HepG2 (cell line): ENCODE results near the gene CEBPA. TPM values are rescaled to one million over a fixed set of nuclear protein-coding genes. Genes with fewer than 3 reads are reported as not detected.
A peak's percentile ranks its signal among the peaks of the same experiment; 100 is the strongest.

Experiments
- ATAC-seq: fragments of 200-7000 bp; cut with Tn5 transposase; 3 replicates; pipeline ENCODE4 v1.9.1; 2020; ENCODE audit warnings: mild to moderate bottlenecking, moderate library complexity
- BruUV-seq: library from RNA; stranded (reverse); fragments of 400-500 nt; replicated peaks from 2 replicates; lab custom pipeline; 2021; lab: Mats Ljungman, UMichigan
- CTCF ChIA-PET: fragments of 300-600 bp; formaldehyde crosslinking; extraction: SDS; loops from one replicate; lab custom pipeline; 2021; ENCODE audit warnings: low total read pairs, inconsistent platforms, low intra/inter-chr PET ratio; lab: Yijun Ruan, JAX
- POLR2A ChIA-PET: fragments of 350-600 bp; sonication (Branson Sonifier 250); formaldehyde crosslinking; loops from one replicate; lab custom pipeline; 2020; ENCODE audit warnings: antibody characterized with exemption, inconsistent platforms; lab: Yijun Ruan, JAX
- DNase-seq: peaks from one replicate; pipeline ENCODE4 v3.0.0-alpha.2; 2015; ENCODE audit warnings: low spot score
- FAIRE-seq: peaks from 3 replicates; lab custom pipeline; 2011; peaks lifted over from hg19 to GRCh38; lab: Jason Lieb, UNC
- H2AFZ ChIP-seq: one replicate; pipeline ENCODE4 v1.6.1; 2011; ENCODE audit warnings: low read length, inconsistent platforms
- H3K27ac ChIP-seq: fragments of 300-600 bp; 3 replicates; pipeline ENCODE4 v1.8.0; 2011; ENCODE audit warnings: mixed run types, mild to moderate bottlenecking, mixed read lengths, low read length, inconsistent platforms; ENCODE audit not compliant: insufficient read depth; ENCODE audit errors: extremely low read length
- H3K27me3 ChIP-seq, 2 experiments: fragments of 200-600 bp in 1 of 2; 2 replicates in 1 of 2; 3 replicates in 1 of 2; pipeline versions ENCODE4 v1.6.0 to v1.8.0; 2011; ENCODE audit warnings: low read length in 2 of 2, mild to moderate bottlenecking in 2 of 2, moderate library complexity in 2 of 2, inconsistent platforms in 1 of 2; ENCODE audit not compliant: insufficient read depth in 2 of 2, control insufficient read depth in 1 of 2
- H3K36me3 ChIP-seq, 2 experiments: fragments of 200-600 bp in 1 of 2; replicated peaks in 1 of 2; 2 replicates in 1 of 2; 3 replicates in 1 of 2; pipeline versions ENCODE4 v1.5.1 to v1.8.0; 2011; ENCODE audit warnings: low read length in 2 of 2, inconsistent platforms in 1 of 2; ENCODE audit not compliant: insufficient read depth in 2 of 2, control insufficient read depth in 1 of 2
- H3K4me1 ChIP-seq: 2 replicates; pipeline ENCODE4 v1.5.1; 2012; ENCODE audit warnings: low read length, inconsistent platforms; ENCODE audit not compliant: insufficient read depth
- H3K4me2 ChIP-seq: 2 replicates; pipeline ENCODE4 v1.6.0; 2011; ENCODE audit warnings: low read depth, low read length, inconsistent platforms
- H3K4me3 ChIP-seq, 3 experiments: fragments of 200-600 bp in 1 of 3; sonication (generic), shearing (Covaris generic) in 1 of 3; replicated peaks in 1 of 3; 2 replicates each; pipeline ENCODE4 v1.5.1; 2011 to 2016; ENCODE audit warnings: low read length in 3 of 3, inconsistent platforms in 2 of 3, low read depth in 2 of 3, mild to moderate bottlenecking in 2 of 3, control low read depth in 1 of 3, mixed read lengths in 1 of 3; ENCODE audit not compliant: insufficient read depth in 1 of 3
- H3K79me2 ChIP-seq: one replicate; pipeline ENCODE4 v1.6.1; 2011; ENCODE audit warnings: low read length, inconsistent platforms; ENCODE audit not compliant: insufficient read depth
- H3K9ac ChIP-seq: 2 replicates; pipeline ENCODE4 v1.6.0; 2011; ENCODE audit warnings: mild to moderate bottlenecking, low read depth, low read length, inconsistent platforms; ENCODE audit not compliant: insufficient read depth
- H3K9me3 ChIP-seq: 2 replicates; pipeline ENCODE4 v1.5.1; 2012; ENCODE audit warnings: mild to moderate bottlenecking, low read length
- H4K20me1 ChIP-seq: 2 replicates; pipeline ENCODE4 v1.6.0; 2011; ENCODE audit warnings: inconsistent platforms, mild to moderate bottlenecking, low read length, moderate library complexity; ENCODE audit not compliant: insufficient read depth
- CREBL2 ChIP-seq: sonication (generic); formaldehyde crosslinking; IDR thresholded peaks from 2 replicates; pipeline ENCODE4 v1.8.1; 2023; ENCODE audit warnings: missing genetic modification reagents, mild to moderate bottlenecking, borderline replicate concordance
- HINFP ChIP-seq: sonication (generic); formaldehyde crosslinking; IDR thresholded peaks from 2 replicates; pipeline ENCODE4 v1.4.0; 2020; ENCODE audit warnings: low read depth, mild to moderate bottlenecking, missing genetic modification reagents
- HNRNPLL ChIP-seq: fragments of 200-400 bp; formaldehyde crosslinking; IDR thresholded peaks from 2 replicates; pipeline ENCODE4 v1.6.1; 2017; ENCODE audit warnings: mild to moderate bottlenecking, low read depth, low read length; ENCODE audit not compliant: poor library complexity, severe bottlenecking
- KLF6 ChIP-seq: IDR thresholded peaks from 2 replicates; pipeline ENCODE4 v1.8.0; 2016; ENCODE audit warnings: missing biosample characterization, missing genetic modification reagents
- MLXIP ChIP-seq: sonication (generic); formaldehyde crosslinking; IDR thresholded peaks from 2 replicates; pipeline ENCODE4 v1.9.0; 2021; ENCODE audit warnings: missing genetic modification reagents, borderline replicate concordance
- MTERF4 ChIP-seq: sonication (generic); formaldehyde crosslinking; IDR thresholded peaks from 2 replicates; pipeline ENCODE4 v1.8.0; 2023; ENCODE audit warnings: mild to moderate bottlenecking, missing genetic modification reagents
- PHF21A ChIP-seq: sonication (generic); formaldehyde crosslinking; IDR thresholded peaks from 2 replicates; pipeline ENCODE4 v1.5.0; 2020; ENCODE audit warnings: mild to moderate bottlenecking, missing genetic modification reagents
- SNAPC5 ChIP-seq: sonication (generic); formaldehyde crosslinking; IDR thresholded peaks from 2 replicates; pipeline ENCODE4 v1.8.1; 2023; ENCODE audit warnings: mild to moderate bottlenecking, missing genetic modification reagents, borderline replicate concordance
- SRSF4 ChIP-seq: fragments of 200-400 bp; formaldehyde crosslinking; IDR thresholded peaks from one replicate; pipeline ENCODE4 v1.6.1; 2018; ENCODE audit warnings: mild to moderate bottlenecking, low read depth, low read length, moderate library complexity; ENCODE audit not compliant: poor library complexity, severe bottlenecking
- ZBTB7A ChIP-seq: sonication (generic); formaldehyde crosslinking; IDR thresholded peaks from 2 replicates; pipeline ENCODE4 v1.8.0; 2022; ENCODE audit warnings: mild to moderate bottlenecking, missing genetic modification reagents
- ZNF101 ChIP-seq: sonication (generic); formaldehyde crosslinking; IDR thresholded peaks from 2 replicates; pipeline ENCODE4 v1.4.0; 2020; ENCODE audit warnings: mild to moderate bottlenecking, low read depth, missing genetic modification reagents, borderline replicate concordance
- ZNF530 ChIP-seq: sonication (generic); formaldehyde crosslinking; IDR thresholded peaks from 2 replicates; pipeline ENCODE4 v1.5.0; 2020; ENCODE audit warnings: low read depth, mild to moderate bottlenecking, missing genetic modification reagents
- ZNF557 ChIP-seq: sonication (generic); formaldehyde crosslinking; IDR thresholded peaks from 2 replicates; pipeline ENCODE4 v1.4.0; 2020; ENCODE audit warnings: missing genetic modification reagents
- ZNF709 ChIP-seq: sonication (generic); formaldehyde crosslinking; IDR thresholded peaks from 2 replicates; pipeline ENCODE4 v1.5.0; 2020; ENCODE audit warnings: mild to moderate bottlenecking, missing genetic modification reagents
- ZNF770 ChIP-seq: sonication (generic); formaldehyde crosslinking; IDR thresholded peaks from 2 replicates; pipeline ENCODE4 v1.5.0; 2020; ENCODE audit warnings: mild to moderate bottlenecking, missing genetic modification reagents
- ZNF891 ChIP-seq: sonication (generic); formaldehyde crosslinking; IDR thresholded peaks from 2 replicates; pipeline ENCODE4 v1.5.0; 2020; ENCODE audit warnings: mild to moderate bottlenecking, missing genetic modification reagents
- WGBS: methylation state at CpG from one replicate; pipeline ENCODE4 v1.1.6; 2017; ENCODE audit warnings: low lambda C conversion rate; 5-methylcytosine and 5-hydroxymethylcytosine counted together
- in situ Hi-C: cut with HindIII; loops from 2 replicates; pipeline ENCODE4 v1.10.0; 2017; ENCODE audit warnings: low pct_unique_long_range_greater_than_20kb; ENCODE audit not compliant: extremely low pct_ligation_motif_present
- intact Hi-C: fragments of 100-400 bp; cut with micrococcal nuclease; formaldehyde crosslinking; loops from one replicate; pipeline ENCODE4 v1.10.0; 2022; ENCODE audit not compliant: unreplicated experiment
- polyA plus RNA-seq, 8 experiments: library from polyadenylated mRNA; depleted of rRNA in 3 of 8; stranded (reverse) in 7 of 8; unstranded in 1 of 8; fragments of >200 nt; fragmentation: Illumina TruSeq in 4 of 8; extraction: Trizol in 4 of 8; gene quantifications; 2 replicates each; pipeline versions ENCODE4 v1.2.1 to v1.2.3, GENCODE V29; 2011 to 2016; ENCODE audit warnings: low read depth in 4 of 8, missing spikeins in 1 of 8, mixed read lengths in 1 of 8; ENCODE audit not compliant: insufficient read depth in 1 of 8
- total RNA-seq, 5 experiments: library from RNA; depleted of rRNA; stranded (reverse); fragments of >200 nt; fragmentation: Illumina TruSeq; extraction: Trizol; gene quantifications; 2 replicates each; pipeline ENCODE4 v1.2.3, GENCODE V29; 2016; ENCODE audit warnings: low read depth in 1 of 5

The CEBPA gene
- total and polyA plus RNA-seq, 2 of the 13 experiments (the other 11 are each of a cell fraction or from before 2014, with no cell fraction given), result 24.8 to 103 TPM

GRCh38 chr19:33285441-33285927 is 16.9 kb downstream of the CEBPA start:
- Histone ChIP-seq H3K4me3 (peak overlapping the region in 1 of 3 experiments; percentile 14; a peak in 1 of 6 replicates), H3K27ac (peak overlapping the region; percentile 49), H3K27me3 (no peaks in the 10 kb centered on the region), H3K36me3 (no peaks in the 10 kb centered on the region), H3K9me3 (peaks cover 6% of the 10 kb centered on the region; the same call in 1 of the 2 replicates), H3K79me2 (no peaks in the 10 kb centered on the region), H3K4me2 (peak overlapping the region; percentile 59), H3K4me1 (peaks cover 71% of the 10 kb centered on the region), H2AFZ (no peak overlapping the region), H4K20me1 (no peaks in the 10 kb centered on the region), H3K9ac (no peak overlapping the region)
- WGBS, result 10% methylated on average over 9 of the region's 9 CpGs
- ChIA-PET CTCF (no interaction called here), POLR2A (interaction anchor here (1.4 to 3.1 kb wide), 5 partner anchors 7 to 17 kb away, joined by 6 to 30 read pairs (median 11); partner anchors contain the start of gene CEBPA)
- in situ Hi-C loops, result no loop called here
- intact Hi-C loops, result no loop called here
- DNase-seq, result peak; percentile 58
- ATAC-seq, result peak; percentile 60
- no TSS peak for BruUV-seq
- peak; percentile 84 for FAIRE-seq
- TF ChIP-seq KLF6 (CRISPR knock-in tag), result no peak
- TF ChIP-seq SNAPC5 (CRISPR knock-in tag), result no peak
- no peak for TF ChIP-seq CREBL2 (CRISPR knock-in tag)
- TF ChIP-seq ZNF770, result no peak
- TF ChIP-seq ZNF709, result 0 out of 2 replicates have a peak, but pooled peaks have one; percentile 50
- no peak for TF ChIP-seq SRSF4
- TF ChIP-seq MLXIP (CRISPR knock-in tag), result no peak
- no peak for TF ChIP-seq MTERF4 (CRISPR knock-in tag)
- TF ChIP-seq PHF21A (CRISPR knock-in tag), result peak; percentile 79
- no peak for TF ChIP-seq ZNF101 (CRISPR knock-in tag)
- TF ChIP-seq HINFP (CRISPR knock-in tag), result no peak
- no peak for TF ChIP-seq HNRNPLL
- TF ChIP-seq ZNF557 (CRISPR knock-in tag), result no peak
- TF ChIP-seq ZNF530 (CRISPR knock-in tag), result no peak
- no peak for TF ChIP-seq ZNF891 (CRISPR knock-in tag)
- no peak for TF ChIP-seq ZBTB7A (CRISPR knock-in tag)
